Neural progenitor cell (in vitro differentiated cells): Measurements from ENCODE around the gene FAM131B. TPM values are rescaled to one million over a fixed set of nuclear protein-coding genes. Genes with fewer than 3 reads are reported as not detected.
A peak's percentile ranks its signal among the peaks of the same experiment; 100 is the strongest.

ENCODE experiments used
- DNase-seq: peaks from one replicate; pipeline ENCODE4 v3.0.0-alpha.2; 2016; ENCODE audit warnings: low spot score
- H2AFZ ChIP-seq: fragments of 200-600 bp; sonication (generic); replicated peaks from 2 replicates; pipeline ENCODE4 v1.6.1; 2016; ENCODE audit warnings: antibody characterized with exemption
- H3F3A ChIP-seq: fragments of 200-600 bp; sonication (generic); 2 replicates; pipeline ENCODE4 v1.6.1; 2016; ENCODE audit warnings: antibody characterized with exemption, low read depth
- H3K27ac ChIP-seq: fragments of 200-600 bp; sonication (generic); 2 replicates; pipeline ENCODE4 v1.5.1; 2016; ENCODE audit warnings: mild to moderate bottlenecking
- H3K27me3 ChIP-seq: fragments of 200-600 bp; sonication (generic); 2 replicates; pipeline ENCODE4 v1.6.1; 2016; ENCODE audit warnings: mild to moderate bottlenecking, moderate library complexity
- H3K36me3 ChIP-seq: fragments of 200-600 bp; sonication (generic); 2 replicates; pipeline ENCODE4 v1.5.1; 2016
- H3K4me1 ChIP-seq: fragments of 200-600 bp; sonication (generic); 2 replicates; pipeline ENCODE4 v1.6.1; 2016; ENCODE audit warnings: mixed run types
- H3K4me2 ChIP-seq: fragments of 200-600 bp; sonication (generic); 2 replicates; pipeline ENCODE4 v1.6.1; 2016
- H3K4me3 ChIP-seq: fragments of 200-600 bp; sonication (generic); 2 replicates; pipeline ENCODE4 v1.5.1; 2016
- H3K79me2 ChIP-seq: fragments of 200-600 bp; sonication (generic); 2 replicates; pipeline ENCODE4 v1.6.1; 2016; ENCODE audit warnings: low read depth
- H3K9ac ChIP-seq: fragments of 200-600 bp; sonication (generic); 2 replicates; pipeline ENCODE4 v1.6.1; 2016
- H3K9me3 ChIP-seq: fragments of 200-600 bp; sonication (generic); 2 replicates; pipeline ENCODE4 v1.5.1; 2016; ENCODE audit warnings: low read depth
- H4K20me1 ChIP-seq: fragments of 200-600 bp; sonication (generic); 2 replicates; pipeline ENCODE4 v1.6.1; 2016; ENCODE audit warnings: low read depth
- H3K27ac Mint-ChIP-seq: 3 replicates; pipeline ENCODE4 v1.8.0; 2021; ENCODE audit warnings: mixed read lengths
- H3K27me3 Mint-ChIP-seq: 2 replicates; pipeline ENCODE4 v1.8.0; 2022; ENCODE audit warnings: low read depth, mild to moderate bottlenecking, inconsistent platforms, moderate library complexity, mixed read lengths; ENCODE audit not compliant: insufficient read depth
- H3K36me3 Mint-ChIP-seq: 3 replicates; pipeline ENCODE4 v1.8.0; 2021; ENCODE audit warnings: mixed read lengths
- H3K4me1 Mint-ChIP-seq: 3 replicates; pipeline ENCODE4 v1.8.0; 2021; ENCODE audit warnings: mixed read lengths
- H3K4me3 Mint-ChIP-seq: 3 replicates; pipeline ENCODE4 v1.8.0; 2021; ENCODE audit warnings: mild to moderate bottlenecking, moderate library complexity, mixed read lengths
- H3K9me3 Mint-ChIP-seq: 3 replicates; pipeline ENCODE4 v1.8.0; 2020; ENCODE audit warnings: mixed read lengths
- CTCF ChIP-seq: fragments of 200-600 bp; sonication (generic); IDR thresholded peaks from 2 replicates; pipeline ENCODE4 v1.5.1; 2017; ENCODE audit warnings: antibody characterized with exemption, mild to moderate bottlenecking
- EZH2 ChIP-seq: fragments of 200-600 bp; sonication (generic); IDR thresholded peaks from 2 replicates; pipeline ENCODE4 v1.6.1; 2017; ENCODE audit warnings: antibody characterized with exemption, mild to moderate bottlenecking, moderate library complexity
- EZH2phosphoT487 ChIP-seq: fragments of 200-600 bp; sonication (generic); IDR thresholded peaks from 2 replicates; pipeline ENCODE4 v1.6.1; 2017; ENCODE audit warnings: antibody characterized with exemption
- total RNA-seq: library from RNA; depleted of rRNA; stranded (reverse); fragments of >200 nt; gene quantifications from 2 replicates; pipeline ENCODE4 v1.2.3, GENCODE V29; 2015; ENCODE audit warnings: low replicate concordance

Gene FAM131B
- total RNA-seq, 1 donor from 2014 or later = 20.1 TPM

GRCh38 chr7:143372070-143372469 lies 9.6 kb upstream of the FAM131B start:
- H3K4me3 ChIP-seq = no peak overlapping the region
- peaks cover 19% of the 10 kb centered on the region for H3F3A ChIP-seq
- peaks cover 27% of the 10 kb centered on the region for H3K4me1 Mint-ChIP-seq
- TF ChIP-seq CTCF = no peak
- TF ChIP-seq EZH2 = no peak
- TF ChIP-seq EZH2phosphoT487 = no peak
- no peak overlapping the region for H2AFZ ChIP-seq
- no peaks in the 10 kb centered on the region for H3K36me3 Mint-ChIP-seq
- peak overlapping the region; percentile 84 for H3K27ac Mint-ChIP-seq
- no peaks in the 10 kb centered on the region for H3K36me3 ChIP-seq
- no peak overlapping the region for H3K27ac ChIP-seq
- H3K4me3 Mint-ChIP-seq = no peak overlapping the region
- no peak for DNase-seq
- no peak overlapping the region for H3K9ac ChIP-seq
- H3K9me3 Mint-ChIP-seq = no peaks in the 10 kb centered on the region
- no peaks in the 10 kb centered on the region for H3K27me3 ChIP-seq
- H3K79me2 ChIP-seq = no peaks in the 10 kb centered on the region
- no peaks in the 10 kb centered on the region for H3K9me3 ChIP-seq
- peaks cover 9% of the 10 kb centered on the region for H3K27me3 Mint-ChIP-seq
- H3K4me1 ChIP-seq = no peaks in the 10 kb centered on the region
- no peak overlapping the region for H3K4me2 ChIP-seq
- H4K20me1 ChIP-seq = no peaks in the 10 kb centered on the region

GRCh38 chr7:143369678-143370651 lies 7.5 kb upstream of the FAM131B start:
- TF ChIP-seq EZH2 (no peak), EZH2phosphoT487 (no peak), CTCF (no peak)
- H3K4me1 ChIP-seq = no peaks in the 10 kb centered on the region
- no peak overlapping the region for H3K4me3 Mint-ChIP-seq

GRCh38 chr7:143368387-143368786 lies 5.9 kb upstream of the FAM131B start:
- Mint-ChIP-seq H3K27me3 (peaks cover 4% of the 10 kb centered on the region), H3K9me3 (no peaks in the 10 kb centered on the region), H3K27ac (no peak overlapping the region), H3K4me3 (no peak overlapping the region), H3K36me3 (no peaks in the 10 kb centered on the region), H3K4me1 (peaks cover 25% of the 10 kb centered on the region)
- peaks cover 12% of the 10 kb centered on the region for H3K27me3 ChIP-seq
- no peak overlapping the region for H3K27ac ChIP-seq
- H4K20me1 ChIP-seq = no peaks in the 10 kb centered on the region
- TF ChIP-seq EZH2phosphoT487 = no peak
- TF ChIP-seq CTCF = no peak
- no peak for TF ChIP-seq EZH2
- H3K9me3 ChIP-seq = no peaks in the 10 kb centered on the region
- no peak overlapping the region for H3K4me3 ChIP-seq
- no peak overlapping the region for H3K9ac ChIP-seq
- no peaks in the 10 kb centered on the region for H3K79me2 ChIP-seq
- H3K36me3 ChIP-seq = no peaks in the 10 kb centered on the region
- DNase-seq = no peak
- no peak overlapping the region for H3K4me2 ChIP-seq
- peaks cover 20% of the 10 kb centered on the region for H3F3A ChIP-seq
- H2AFZ ChIP-seq = no peak overlapping the region
- no peaks in the 10 kb centered on the region for H3K4me1 ChIP-seq

More at GRCh38 chr7:143369678-143370651, 7.5 kb upstream of the FAM131B start:
- H2AFZ ChIP-seq = no peak overlapping the region
- Mint-ChIP-seq H3K27me3 (peaks cover 11% of the 10 kb centered on the region), H3K9me3 (no peaks in the 10 kb centered on the region), H3K27ac (no peak overlapping the region), H3K36me3 (no peaks in the 10 kb centered on the region), H3K4me1 (peaks cover 27% of the 10 kb centered on the region)
- no peak overlapping the region for H3K4me3 ChIP-seq
- peaks cover 19% of the 10 kb centered on the region for H3F3A ChIP-seq
- no peaks in the 10 kb centered on the region for H3K9me3 ChIP-seq
- H3K9ac ChIP-seq = no peak overlapping the region
- peak; percentile 24 for DNase-seq
- no peaks in the 10 kb centered on the region for H3K36me3 ChIP-seq
- no peaks in the 10 kb centered on the region for H3K79me2 ChIP-seq
- H3K4me2 ChIP-seq = peak overlapping the region; percentile 14
- H4K20me1 ChIP-seq = no peaks in the 10 kb centered on the region
- H3K27me3 ChIP-seq = no peaks in the 10 kb centered on the region
- no peak overlapping the region for H3K27ac ChIP-seq
